CD14-positive monocyte (primary cell): ENCODE measurements around the gene TSPAN18. TPM values are rescaled to one million over a fixed set of nuclear protein-coding genes. Genes with fewer than 3 reads are reported as not detected.

Experiments
- DNase-seq, 3 donors: peaks; one replicate each; pipeline ENCODE4 v3.0.0-alpha.2; 2011 to 2022
- H2AFZ ChIP-seq: 2 replicates; pipeline ENCODE4 v1.6.0; 2012; ENCODE audit warnings: mild to moderate bottlenecking, low read depth, low read length, inconsistent platforms; ENCODE audit not compliant: insufficient read depth, poor library complexity, severe bottlenecking
- H3K27ac ChIP-seq, 2 donors: 1 replicate in 1 of 2; 2 replicates in 1 of 2; pipeline ENCODE4 v1.5.1; 2012 to 2013; ENCODE audit warnings: low read length in 2 of 2, control low read depth in 1 of 2, inconsistent platforms in 1 of 2, low read depth in 1 of 2, mild to moderate bottlenecking in 1 of 2
- H3K27me3 ChIP-seq, 2 donors: one replicate each; pipeline versions ENCODE4 v1.6.0 to v1.6.1; 2011 to 2013; ENCODE audit warnings: low read length in 2 of 2; ENCODE audit not compliant: control insufficient read depth in 2 of 2, insufficient read depth in 2 of 2
- H3K36me3 ChIP-seq, 2 donors: replicated peaks in 1 of 2; 1 replicate in 1 of 2; 2 replicates in 1 of 2; pipeline versions ENCODE4 v1.5.1 to v1.6.1; 2012 to 2013; ENCODE audit warnings: low read length in 2 of 2, control low read depth in 1 of 2, inconsistent platforms in 1 of 2, mild to moderate bottlenecking in 1 of 2; ENCODE audit not compliant: insufficient read depth in 2 of 2, control insufficient read depth in 1 of 2
- H3K4me1 ChIP-seq, 2 donors: 1 replicate in 1 of 2; 2 replicates in 1 of 2; pipeline versions ENCODE4 v1.5.1 to v1.6.1; 2012 to 2013; ENCODE audit warnings: low read length in 2 of 2, control low read depth in 1 of 2, inconsistent platforms in 1 of 2, mild to moderate bottlenecking in 1 of 2, moderate library complexity in 1 of 2; ENCODE audit not compliant: insufficient read depth in 2 of 2, control insufficient read depth in 1 of 2
- H3K4me2 ChIP-seq: replicated peaks from 2 replicates; pipeline ENCODE3; 2012; ENCODE audit warnings: low read length, moderate library complexity, mild to moderate bottlenecking; ENCODE audit not compliant: poor library complexity, severe bottlenecking; ENCODE audit errors: extremely low read depth
- H3K4me3 ChIP-seq, 3 experiments: fragments of 200-600 bp in 1 of 3; sonication (generic) in 1 of 3; replicated peaks in 1 of 3; 1 replicate in 2 of 3; 2 replicates in 1 of 3; pipeline ENCODE4 v1.5.1; 2011 to 2013; ENCODE audit warnings: low read length in 3 of 3, mild to moderate bottlenecking in 3 of 3, control low read depth in 2 of 3, low read depth in 2 of 3, inconsistent platforms in 1 of 3, moderate library complexity in 1 of 3
- H3K79me2 ChIP-seq: 2 replicates; pipeline ENCODE4 v1.6.0; 2012; ENCODE audit warnings: mild to moderate bottlenecking, control low read depth, inconsistent platforms, low read length, moderate library complexity; ENCODE audit not compliant: insufficient read depth
- H3K9ac ChIP-seq: 2 replicates; pipeline ENCODE4 v1.6.0; 2017; ENCODE audit warnings: low read length, mild to moderate bottlenecking; ENCODE audit not compliant: insufficient read depth, poor library complexity, severe bottlenecking
- H3K9me3 ChIP-seq, 2 donors: replicated peaks in 1 of 2; 1 replicate in 1 of 2; 2 replicates in 1 of 2; pipeline versions ENCODE4 v1.5.1 to v1.6.1; 2012 to 2013; ENCODE audit warnings: low read length in 2 of 2, control low read depth in 1 of 2; ENCODE audit not compliant: control insufficient read depth in 1 of 2, insufficient read depth in 1 of 2
- H4K20me1 ChIP-seq: 2 replicates; pipeline ENCODE4 v1.6.0; 2012; ENCODE audit warnings: mild to moderate bottlenecking, low read length, control low read depth, moderate library complexity; ENCODE audit not compliant: insufficient read depth
- H3K27ac Mint-ChIP-seq, 7 donors: one replicate each; pipeline ENCODE4 v1.8.0; 2020; ENCODE audit warnings: mild to moderate bottlenecking in 7 of 7, mixed read lengths in 7 of 7, moderate library complexity in 6 of 7, inconsistent platforms in 2 of 7
- H3K27me3 Mint-ChIP-seq, 3 donors: one replicate each; pipeline ENCODE4 v1.8.0; 2021 to 2022; ENCODE audit warnings: low read depth in 3 of 3, mild to moderate bottlenecking in 3 of 3, mixed read lengths in 3 of 3, moderate library complexity in 3 of 3, inconsistent platforms in 1 of 3
- H3K36me3 Mint-ChIP-seq, 2 donors: one replicate each; pipeline ENCODE4 v1.8.0; 2020; ENCODE audit warnings: mixed read lengths in 2 of 2, inconsistent platforms in 1 of 2, mild to moderate bottlenecking in 1 of 2
- H3K4me1 Mint-ChIP-seq: one replicate; pipeline ENCODE4 v1.8.0; 2020; ENCODE audit warnings: mild to moderate bottlenecking, mixed read lengths
- H3K4me3 Mint-ChIP-seq, 2 donors: one replicate each; pipeline ENCODE4 v1.8.0; 2020; ENCODE audit warnings: mild to moderate bottlenecking in 2 of 2, mixed read lengths in 2 of 2, moderate library complexity in 1 of 2
- H3K9me3 Mint-ChIP-seq, 7 donors: one replicate each; pipeline ENCODE4 v1.8.0; 2020 to 2022; ENCODE audit warnings: mixed read lengths in 7 of 7, mild to moderate bottlenecking in 6 of 7, moderate library complexity in 6 of 7, inconsistent platforms in 2 of 7
- CTCF ChIP-seq: fragments of 200-600 bp; IDR thresholded peaks from one replicate; pipeline ENCODE4 v1.8.0; 2022; ENCODE audit warnings: antibody characterized with exemption, mild to moderate bottlenecking
- WGBS: methylation state at CpG from one replicate; pipeline ENCODE4 v1.1.5; 2013; ENCODE audit warnings: missing lambda C conversion rate; ENCODE audit not compliant: insufficient coverage; 5-methylcytosine and 5-hydroxymethylcytosine counted together
- intact Hi-C, 2 donors: fragments of 100-400 bp; cut with micrococcal nuclease; formaldehyde crosslinking; loops; one replicate each; pipeline versions ENCODE4 v1.15.0 to v1.15.1; 2023
- polyA plus RNA-seq, 3 donors: library from polyadenylated mRNA; depleted of rRNA in 1 of 3; unstranded in 2 of 3; stranded (reverse) in 1 of 3; fragments of 300-500 nt in 2 of 3; fragments of >200 nt in 1 of 3; fragmentation: Illumina TruSeq in 2 of 3; gene quantifications; 1 replicate in 2 of 3; 2 replicates in 1 of 3; pipeline ENCODE4 v1.2.3, GENCODE V29; 2012 to 2021

The TSPAN18 gene
- polyA plus RNA-seq, 3 donors = not detected

GRCh38 chr11:44784436-44784760 lies 57.6 kb downstream of the TSPAN18 start:
- TF ChIP-seq CTCF = no peak
- Histone ChIP-seq H3K4me2 (no peak overlapping the region), H3K27me3 (peaks cover 1 to 3% of the 10 kb centered on the region in 2 donors), H3K79me2 (no peaks in the 10 kb centered on the region), H2AFZ (no peak overlapping the region), H3K9me3 (peaks cover 0 to 7% of the 10 kb centered on the region in 2 donors), H3K27ac (no peak overlapping the region), H3K9ac (no peak overlapping the region), H3K36me3 (no peaks in the 10 kb centered on the region), H4K20me1 (no peaks in the 10 kb centered on the region), H3K4me1 (no peaks in the 10 kb centered on the region), H3K4me3 (no peak overlapping the region)
- Mint-ChIP-seq H3K36me3 (no peaks in the 10 kb centered on the region), H3K27me3 (peaks cover 11 to 21% (median 21%) of the 10 kb centered on the region in 3 donors), H3K4me3 (peak overlapping the region in 1 of 2 donors; percentile 9), H3K4me1 (peaks cover 7% of the 10 kb centered on the region), H3K9me3 (peaks cover 3 to 17% (median 10%) of the 10 kb centered on the region in 7 donors), H3K27ac (no peak overlapping the region)
- DNase-seq = no peak
- 15% methylated on average over 5 of the region's 8 CpGs for WGBS
- intact Hi-C loops = no loop called here

- H3K4me3 ChIP-seq = no peak overlapping the region
- H3K36me3 ChIP-seq = no peaks in the 10 kb centered on the region
- H3K27ac ChIP-seq = no peak overlapping the region
- H3K9ac ChIP-seq = no peak overlapping the region
- no peaks in the 10 kb centered on the region for H3K79me2 ChIP-seq
- WGBS = no CpG with 5 or more reads among the region's 3 CpGs
- DNase-seq = no peak
- no peak for TF ChIP-seq CTCF
- H4K20me1 ChIP-seq = no peaks in the 10 kb centered on the region
- H3K27me3 Mint-ChIP-seq = peaks cover 13 to 24% (median 23%) of the 10 kb centered on the region in 3 donors
- peaks cover 3 to 17% (median 10%) of the 10 kb centered on the region in 7 donors for H3K9me3 Mint-ChIP-seq
- intact Hi-C loops = no loop called here
- H3K27me3 ChIP-seq = peaks cover 3 to 4% of the 10 kb centered on the region in 2 donors
- H2AFZ ChIP-seq = no peak overlapping the region
- H3K4me2 ChIP-seq = no peak overlapping the region
- H3K36me3 Mint-ChIP-seq = no peaks in the 10 kb centered on the region
- peaks cover 0 to 7% of the 10 kb centered on the region in 2 donors for H3K9me3 ChIP-seq
- H3K4me1 Mint-ChIP-seq = peaks cover 7% of the 10 kb centered on the region
- H3K4me3 Mint-ChIP-seq = no peak overlapping the region
- no peaks in the 10 kb centered on the region for H3K4me1 ChIP-seq
- H3K27ac Mint-ChIP-seq = no peak overlapping the region
Measured at GRCh38 chr11:44784851-44785250, 58.1 kb downstream of the TSPAN18 start.
